HG02642 (cell line): ENCODE measurements around the gene PCDHGA4.
"Not testable (repeated sequence)": the region's sequence is repeated elsewhere in the genome, so short reads cannot be mapped to it uniquely, and the experiment has no call there.

ENCODE experiments used
- ATAC-seq: cut with Tn5 transposase; IDR thresholded peaks from one replicate; pipeline ENCODE4 v1.9.1; 2021; ENCODE audit warnings: mild to moderate bottlenecking; ENCODE audit not compliant: unreplicated experiment, poor library complexity

The PCDHGA4 gene

DNA sequence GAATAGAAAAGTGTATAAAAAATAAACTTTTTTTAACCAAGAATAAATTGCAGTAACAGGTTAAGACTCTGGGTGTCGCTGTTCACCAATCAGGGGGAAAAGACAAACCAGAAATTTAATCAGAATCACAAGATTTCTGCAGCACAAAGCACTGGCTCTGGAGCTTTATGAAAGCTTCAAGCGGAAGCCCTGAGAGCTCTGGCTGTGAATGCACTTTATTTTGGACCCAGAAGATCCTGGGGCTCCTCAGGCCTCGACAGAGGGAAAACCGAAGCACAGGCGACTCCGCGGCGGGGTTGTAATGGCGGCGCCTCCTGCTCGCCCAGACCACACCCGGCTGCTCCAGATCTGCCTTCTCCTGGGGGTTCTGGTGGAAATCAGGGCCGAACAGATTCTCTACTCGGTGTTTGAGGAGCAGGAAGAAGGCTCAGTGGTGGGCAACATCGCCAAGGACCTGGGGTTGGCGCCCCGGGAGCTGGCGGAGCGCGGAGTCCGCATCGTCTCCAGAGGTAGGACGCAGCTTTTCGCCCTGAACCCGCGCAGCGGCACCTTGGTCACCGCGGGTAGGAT is at the start of gene PCDHGA4:
PCDHGA4 (plus strand) TSS at position 122 of the 570 bp plus-strand sequence; CDS start at position 209, 87 bp downstream.
- no peak for ATAC-seq

DNA sequence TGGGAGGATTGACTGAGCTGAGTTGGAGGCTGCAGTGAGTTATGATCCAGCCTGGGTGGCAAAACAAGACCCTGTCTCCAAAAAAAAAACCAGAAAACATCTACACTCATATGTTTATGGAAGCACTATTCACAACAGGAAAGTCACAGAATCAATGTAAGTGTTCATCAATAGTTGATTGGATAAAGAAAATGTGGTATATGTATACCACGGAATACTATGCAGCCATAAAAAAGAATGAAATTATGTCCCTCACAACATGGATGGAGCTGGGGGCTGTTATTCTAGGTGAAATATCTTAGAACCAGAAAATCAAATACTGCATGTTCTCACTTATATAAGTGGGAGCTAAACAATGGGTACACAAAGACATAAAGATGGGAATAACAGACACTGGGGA is 48.2 kb upstream of the PCDHGA4 start:
- no peak for ATAC-seq

DNA sequence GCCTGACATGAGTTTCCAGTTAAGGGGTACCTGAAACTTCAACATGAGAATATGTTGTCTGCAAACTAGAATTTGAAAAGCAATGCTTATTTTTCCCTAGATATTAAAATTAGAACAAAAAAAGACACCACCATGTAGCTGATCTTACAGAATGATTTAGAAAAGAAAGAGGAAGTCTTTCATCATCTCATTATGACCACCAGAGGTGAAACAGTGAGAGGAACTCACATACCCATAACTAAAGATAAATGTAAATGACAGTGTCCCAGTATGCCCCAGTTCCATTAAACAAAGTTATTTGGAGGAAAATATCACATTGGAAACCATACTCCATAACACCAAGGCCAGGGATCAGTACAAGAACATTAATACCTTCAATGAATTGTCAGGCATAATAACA is 41.1 kb upstream of the PCDHGA4 start:
- no peak for ATAC-seq

DNA sequence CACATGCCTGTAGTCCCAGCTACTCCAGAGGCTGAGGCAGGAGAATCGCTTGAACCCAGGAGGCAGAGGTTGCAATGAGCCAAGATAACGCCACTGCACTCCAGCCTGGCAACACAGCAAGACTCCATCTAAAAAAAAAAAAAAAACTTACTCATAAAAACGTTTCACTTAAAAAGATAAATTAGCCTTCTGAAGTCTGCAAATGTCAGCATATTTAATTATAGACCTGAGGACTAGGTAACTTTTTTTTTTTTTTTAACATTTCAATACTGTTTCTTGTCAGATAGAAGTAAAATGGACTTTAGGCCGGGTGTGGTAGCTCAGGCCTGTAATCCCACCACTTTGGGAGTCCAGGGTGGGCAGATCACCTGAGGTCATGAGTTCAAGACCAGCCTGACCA is 37.9 kb upstream of the PCDHGA4 start:
- ATAC-seq, result not testable (repeated sequence)

DNA sequence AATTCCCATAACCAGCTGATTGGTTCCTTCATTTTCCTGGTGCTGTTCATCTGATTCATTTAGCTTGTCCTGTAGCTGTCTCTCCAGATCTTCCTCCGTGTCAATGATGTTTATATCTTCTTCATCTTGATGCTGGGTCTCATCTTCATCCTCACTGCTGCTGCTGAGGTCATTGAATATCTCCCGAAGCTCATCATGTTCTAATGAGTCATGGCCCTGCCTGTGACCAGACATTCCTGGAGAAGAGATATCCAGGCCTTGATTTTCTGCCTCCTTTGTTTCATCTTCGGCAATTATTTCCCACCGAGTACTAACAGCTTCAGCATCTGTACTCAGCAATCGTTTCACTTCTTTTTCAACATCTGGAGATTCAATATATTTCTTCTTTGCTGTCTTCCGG is 35.6 kb upstream of the PCDHGA4 start:
- no peak for ATAC-seq

DNA sequence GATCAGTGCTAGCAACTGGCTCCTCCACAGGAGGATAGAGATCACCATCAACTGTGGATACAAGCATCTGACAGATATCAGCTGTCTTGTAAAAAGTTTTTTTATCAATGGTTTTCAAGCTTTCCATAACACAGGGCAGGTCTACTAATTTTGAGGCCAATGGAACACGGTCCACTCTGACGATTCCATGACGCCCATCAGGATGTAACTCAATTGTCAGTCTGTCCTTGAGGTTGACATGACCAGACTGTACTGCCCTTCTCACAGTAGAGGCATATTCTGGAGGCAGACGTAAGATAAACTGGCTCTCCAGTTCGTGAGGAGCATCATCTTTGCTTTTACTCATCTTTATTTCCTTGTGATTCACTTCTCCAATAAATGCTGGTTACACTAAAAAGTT is 35.1 kb upstream of the PCDHGA4 start:
- no peak for ATAC-seq

DNA sequence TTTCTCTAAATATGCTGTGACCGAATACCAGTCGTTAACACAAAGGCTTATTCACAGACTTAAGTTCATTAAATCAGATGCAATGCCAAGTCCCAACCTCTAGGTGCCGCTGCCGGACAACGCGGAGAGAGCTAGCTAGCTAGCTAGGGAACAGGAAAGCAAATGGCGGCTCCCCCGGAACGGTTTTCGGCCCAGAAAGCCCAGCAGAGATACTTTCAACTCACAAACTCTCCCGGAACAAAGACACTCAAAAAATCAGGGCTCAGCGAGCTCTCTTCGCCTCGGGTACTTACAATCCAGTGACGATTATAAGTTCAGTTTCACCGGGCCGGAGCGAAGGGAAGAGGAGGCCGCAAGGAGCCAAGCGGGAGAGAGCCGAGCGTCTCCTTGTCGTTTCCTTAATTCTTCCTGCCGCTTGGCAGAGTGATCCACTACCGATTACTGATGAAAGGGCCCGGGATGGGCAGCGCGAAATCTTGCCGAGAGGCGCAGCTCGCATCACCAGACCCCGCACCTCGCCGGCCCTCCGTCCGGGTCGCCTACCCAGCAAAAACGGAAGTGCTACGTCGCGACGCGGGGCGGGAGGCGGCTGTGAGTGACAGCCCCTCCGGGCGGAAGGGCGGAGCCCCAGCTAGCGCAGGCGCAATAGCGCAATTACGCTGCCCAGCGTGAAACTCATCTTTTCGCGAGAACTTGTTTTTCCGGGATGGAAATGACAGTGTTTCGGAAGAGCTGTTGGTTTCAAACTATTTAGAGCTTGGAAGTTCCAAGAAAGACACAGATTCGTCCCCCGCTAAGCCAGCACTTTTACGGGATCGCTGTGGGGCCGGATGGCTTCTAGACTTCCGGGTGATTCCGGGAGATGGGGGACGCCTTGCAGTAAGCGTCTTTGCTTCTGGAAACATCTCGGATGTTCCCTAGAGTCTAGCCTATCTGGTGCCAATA is 34.3 kb upstream of the PCDHGA4 start, which contains the start of gene TAF7:
TAF7 (minus strand) TSS at position 560 of the 945 bp plus-strand sequence. CDS start 740 bp downstream, outside the sequence.
- peak; percentile 97 for ATAC-seq

DNA sequence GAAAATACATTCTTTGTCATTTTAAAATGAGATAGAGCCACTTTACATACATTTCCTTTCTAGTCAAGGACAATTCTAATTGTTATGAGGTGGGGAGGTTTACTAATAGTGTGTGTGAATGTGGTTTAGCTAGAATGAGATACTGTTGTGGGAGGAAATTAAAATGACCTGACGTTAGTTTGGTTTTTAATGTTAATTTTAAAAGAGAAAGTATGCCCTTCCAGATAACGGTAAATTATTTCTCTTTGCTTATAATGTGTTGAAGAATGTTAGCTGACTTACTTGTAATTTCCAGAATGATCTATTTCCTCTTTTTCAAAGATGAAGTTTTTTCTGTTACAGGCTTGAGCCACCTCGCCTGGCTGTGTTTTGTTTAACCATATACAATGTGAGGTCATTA is 32.6 kb upstream of the PCDHGA4 start:
- no peak for ATAC-seq

DNA sequence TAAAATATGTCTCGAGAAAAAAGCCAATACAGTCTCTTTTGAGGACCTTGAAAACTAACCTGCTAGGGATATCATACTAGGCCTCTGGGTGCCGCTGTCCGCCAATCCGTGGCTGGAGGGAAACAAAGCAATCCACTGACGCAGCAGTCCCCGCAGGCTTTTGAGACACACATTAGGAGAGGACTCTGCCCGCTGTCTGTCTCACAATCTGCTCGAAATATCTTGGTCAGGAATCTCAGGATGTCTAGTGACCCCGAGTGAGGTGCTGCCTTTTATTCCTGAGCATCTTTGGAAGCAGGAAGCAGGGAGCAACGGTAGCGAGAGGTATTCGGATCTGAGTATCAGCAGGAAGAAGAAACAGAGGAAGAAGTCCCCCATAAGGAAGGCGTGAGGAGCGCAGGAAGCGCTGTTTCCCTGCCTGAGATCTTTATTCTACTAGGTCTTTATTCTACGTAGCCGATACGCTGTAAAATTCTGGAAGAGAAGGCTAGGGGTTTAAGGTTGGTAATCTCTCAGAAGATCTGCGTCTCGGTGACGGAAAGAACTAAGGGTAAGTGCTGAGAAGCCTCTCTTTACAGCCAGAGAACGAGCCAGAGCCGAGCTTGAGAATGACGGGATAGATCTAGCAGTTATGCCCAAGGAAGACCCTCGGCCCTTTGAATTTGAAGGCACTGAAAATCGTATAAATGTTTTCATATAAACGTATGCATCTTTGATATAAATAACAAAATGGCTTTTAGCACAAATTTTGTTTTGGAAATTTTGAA is 28.6 kb upstream of the PCDHGA4 start:
- peak; percentile 78 for ATAC-seq

DNA sequence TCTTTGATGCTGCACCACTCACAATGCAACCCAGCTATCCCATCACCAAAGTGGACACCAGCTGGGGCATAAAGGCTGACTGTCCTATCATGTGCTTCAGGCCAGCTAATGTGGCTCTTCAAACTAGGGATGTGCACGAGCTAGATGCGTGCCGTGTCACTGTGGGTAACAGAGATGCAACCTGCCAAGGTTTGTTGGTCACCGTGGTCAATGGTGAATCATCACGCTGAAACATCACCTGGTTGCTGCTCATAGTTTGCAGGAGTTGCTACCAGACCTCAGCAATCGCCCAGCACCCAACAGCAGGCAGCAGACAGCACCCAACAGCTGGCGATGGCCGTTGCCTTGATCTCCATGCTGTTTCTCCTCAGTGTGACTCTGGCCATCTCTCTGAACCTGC is 26.6 kb upstream of the PCDHGA4 start:
- ATAC-seq, result no peak

DNA sequence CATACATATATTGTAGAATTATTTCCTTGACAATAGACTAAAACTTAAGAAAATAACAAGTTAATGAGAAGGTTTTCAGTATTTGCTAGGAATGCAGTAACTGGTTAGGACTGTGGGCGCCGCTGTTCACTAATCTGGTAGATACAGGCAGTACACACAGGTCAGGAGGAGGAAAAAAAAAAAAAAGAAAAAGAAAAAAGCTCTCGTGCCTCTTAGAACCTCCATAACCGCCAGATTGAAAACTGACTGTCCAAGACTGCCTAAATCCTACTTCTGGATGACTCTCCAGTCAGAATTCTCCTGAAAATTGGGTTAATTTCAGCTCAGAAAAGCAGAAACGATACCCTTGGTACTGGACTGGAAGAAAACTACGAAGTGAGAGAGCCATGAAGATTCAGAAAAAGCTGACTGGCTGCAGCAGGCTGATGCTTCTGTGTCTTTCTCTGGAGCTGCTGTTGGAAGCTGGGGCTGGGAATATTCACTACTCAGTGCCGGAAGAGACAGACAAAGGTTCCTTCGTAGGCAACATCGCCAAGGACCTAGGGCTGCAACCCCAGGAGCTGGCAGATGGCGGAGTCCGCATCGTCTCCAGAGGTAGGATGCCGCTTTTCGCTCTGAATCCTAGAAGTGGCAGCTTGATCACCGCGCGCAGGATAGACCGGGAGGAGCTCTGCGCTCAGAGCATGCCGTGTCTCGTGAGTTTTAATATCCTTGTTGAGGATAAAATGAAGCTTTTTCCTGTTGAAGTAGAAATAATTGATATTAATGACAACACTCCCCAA is 24.3 kb upstream of the PCDHGA4 start, which contains the start of gene PCDHGA1:
PCDHGA1 (plus strand) TSS at position 216 of the 782 bp plus-strand sequence.
- ATAC-seq, result peak; percentile 42

DNA sequence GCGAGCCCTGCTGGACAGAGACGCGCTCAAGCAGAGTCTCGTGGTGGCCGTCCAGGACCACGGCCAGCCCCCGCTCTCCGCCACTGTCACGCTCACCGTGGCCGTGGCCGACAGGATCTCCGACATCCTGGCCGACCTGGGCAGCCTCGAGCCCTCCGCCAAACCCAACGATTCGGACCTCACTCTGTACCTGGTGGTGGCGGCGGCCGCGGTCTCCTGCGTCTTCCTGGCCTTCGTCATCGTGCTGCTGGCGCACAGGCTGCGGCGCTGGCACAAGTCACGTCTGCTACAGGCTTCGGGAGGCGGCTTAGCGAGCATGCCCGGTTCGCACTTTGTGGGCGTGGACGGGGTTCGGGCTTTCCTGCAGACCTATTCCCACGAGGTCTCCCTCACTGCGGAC is 22.2 kb upstream of the PCDHGA4 start:
- not testable (repeated sequence) for ATAC-seq

DNA sequence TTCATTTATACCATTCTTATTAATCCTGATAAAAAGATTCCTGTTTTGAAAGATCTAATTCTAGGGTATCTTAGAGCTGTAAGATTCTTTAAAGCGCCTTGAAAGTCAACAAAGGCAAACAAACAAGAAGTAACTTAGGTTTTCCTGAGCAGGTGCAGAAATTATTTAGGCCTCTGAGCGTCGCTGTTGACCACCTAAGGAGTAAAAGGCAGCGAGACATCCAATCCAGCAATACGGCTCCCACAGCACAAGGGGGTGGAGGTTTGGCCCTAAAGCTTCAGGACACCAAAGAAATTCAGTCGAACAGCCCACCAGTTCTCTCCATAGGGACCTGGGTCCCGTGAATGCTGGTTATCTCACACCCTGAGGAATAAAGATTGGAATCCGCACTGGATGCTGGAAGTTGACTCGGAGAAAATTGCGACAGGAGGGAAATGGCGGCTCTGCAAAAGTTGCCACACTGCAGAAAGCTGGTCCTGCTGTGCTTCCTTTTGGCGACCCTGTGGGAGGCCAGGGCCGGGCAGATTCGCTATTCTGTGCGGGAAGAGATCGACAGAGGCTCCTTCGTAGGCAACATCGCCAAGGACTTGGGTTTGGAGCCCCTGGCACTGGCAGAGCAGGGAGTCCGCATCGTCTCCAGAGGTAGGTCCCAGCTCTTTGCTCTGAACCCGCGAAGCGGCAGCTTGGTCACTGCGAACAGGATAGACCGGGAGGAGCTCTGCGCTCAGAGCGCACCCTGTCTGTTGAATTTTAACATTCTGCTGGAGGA is 16.1 kb upstream of the PCDHGA4 start, which contains the start of gene PCDHGA2:
PCDHGA2 (plus strand) TSS at position 223 of the 769 bp plus-strand sequence.
- ATAC-seq, result no peak

DNA sequence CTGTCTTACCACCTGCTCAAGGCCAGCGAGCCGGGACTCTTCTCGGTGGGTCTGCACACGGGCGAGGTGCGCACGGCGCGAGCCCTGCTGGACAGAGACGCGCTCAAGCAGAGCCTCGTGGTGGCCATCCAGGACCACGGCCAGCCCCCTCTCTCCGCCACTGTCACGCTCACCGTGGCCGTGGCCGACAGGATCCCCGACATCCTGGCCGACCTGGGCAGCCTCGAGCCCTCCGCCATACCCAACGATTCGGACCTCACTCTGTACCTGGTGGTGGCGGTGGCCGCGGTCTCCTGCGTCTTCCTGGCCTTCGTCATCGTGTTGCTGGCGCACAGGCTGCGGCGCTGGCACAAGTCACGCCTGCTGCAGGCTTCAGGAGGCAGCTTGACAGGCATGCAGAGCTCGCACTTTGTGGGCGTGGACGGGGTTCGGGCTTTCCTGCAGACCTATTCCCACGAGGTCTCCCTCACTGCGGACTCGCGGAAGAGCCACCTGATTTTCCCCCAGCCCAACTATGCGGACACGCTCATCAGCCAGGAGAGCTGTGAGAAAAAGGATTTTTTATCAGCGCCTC is 14.0 kb upstream of the PCDHGA4 start:
- ATAC-seq, result not testable (repeated sequence)

DNA sequence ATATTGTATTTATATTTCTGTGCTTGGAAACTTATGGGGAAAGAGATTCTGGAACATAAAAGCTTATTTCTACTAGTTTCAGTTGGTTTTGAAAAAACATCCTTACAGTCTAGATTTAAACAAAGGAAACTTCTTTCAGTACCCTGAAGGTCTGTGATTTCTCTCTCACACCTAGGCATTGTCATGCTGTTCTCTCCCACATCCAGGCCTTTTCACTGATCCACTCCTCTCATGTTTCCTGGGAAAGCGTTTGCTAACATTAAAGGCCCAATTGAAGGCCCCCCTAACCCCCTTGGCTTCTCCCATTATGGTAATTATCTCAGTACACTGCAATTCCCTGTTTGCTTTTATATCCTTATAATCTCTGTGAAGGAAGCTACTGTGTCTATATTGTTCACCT is 12.0 kb upstream of the PCDHGA4 start:
- no peak for ATAC-seq

DNA sequence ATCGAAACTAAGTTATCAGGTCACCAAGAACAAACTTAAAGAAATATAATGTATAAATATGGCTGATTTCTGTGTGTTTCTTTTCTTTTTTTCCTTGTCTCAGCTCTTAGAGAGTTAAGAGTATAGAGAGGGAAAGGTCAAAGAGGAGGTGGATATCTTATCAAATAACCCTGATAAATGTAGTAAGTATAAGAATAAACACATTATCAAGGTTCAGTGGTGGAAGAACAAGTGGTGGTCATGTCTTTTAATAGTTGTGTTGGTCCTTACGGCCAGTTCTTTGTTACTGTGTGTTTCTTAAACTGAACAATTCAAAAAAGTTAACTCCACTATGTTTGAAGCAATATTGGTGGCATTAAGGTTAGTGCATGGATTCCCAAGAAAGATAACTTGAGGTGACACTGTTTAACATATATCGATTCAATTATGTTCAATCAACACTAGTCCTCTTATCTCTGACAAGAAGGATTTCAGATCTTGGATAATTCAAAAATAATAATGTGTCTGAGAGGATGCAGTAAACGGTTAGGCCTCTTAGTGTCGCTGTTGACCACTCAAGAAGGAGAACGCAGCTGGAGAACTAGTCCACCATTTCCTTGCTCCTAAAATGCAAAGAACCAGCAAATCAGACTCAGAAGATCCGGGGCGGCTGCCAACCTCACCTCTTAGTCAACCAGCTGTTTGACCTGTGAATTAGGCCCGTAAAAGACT is 11.4 kb upstream of the PCDHGA4 start, which contains the start of gene PCDHGA3:
PCDHGA3 (plus strand) TSS at position 588 of the 711 bp plus-strand sequence. CDS start 205 bp downstream, outside the sequence.
- no peak for ATAC-seq

DNA sequence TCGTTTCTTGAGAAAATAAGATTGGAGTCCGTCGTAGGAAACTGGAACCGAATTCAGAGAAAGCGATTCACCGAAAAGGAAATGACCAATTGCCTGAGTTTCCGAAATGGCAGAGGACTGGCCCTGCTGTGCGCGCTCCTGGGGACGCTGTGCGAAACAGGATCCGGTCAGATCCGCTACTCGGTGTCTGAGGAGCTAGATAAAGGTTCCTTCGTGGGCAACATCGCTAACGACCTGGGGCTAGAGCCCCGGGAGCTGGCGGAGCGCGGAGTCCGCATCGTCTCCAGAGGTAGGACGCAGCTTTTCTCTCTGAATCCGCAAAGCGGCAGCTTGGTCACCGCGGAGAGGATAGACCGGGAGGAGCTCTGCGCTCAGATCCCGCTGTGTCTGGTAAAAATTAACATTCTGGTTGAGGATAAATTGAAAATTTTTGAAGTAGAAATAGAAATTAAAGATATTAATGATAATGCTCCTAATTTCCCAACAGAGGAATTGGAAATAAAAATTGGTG is 10.8 kb upstream of the PCDHGA4 start:
- ATAC-seq, result no peak

DNA sequence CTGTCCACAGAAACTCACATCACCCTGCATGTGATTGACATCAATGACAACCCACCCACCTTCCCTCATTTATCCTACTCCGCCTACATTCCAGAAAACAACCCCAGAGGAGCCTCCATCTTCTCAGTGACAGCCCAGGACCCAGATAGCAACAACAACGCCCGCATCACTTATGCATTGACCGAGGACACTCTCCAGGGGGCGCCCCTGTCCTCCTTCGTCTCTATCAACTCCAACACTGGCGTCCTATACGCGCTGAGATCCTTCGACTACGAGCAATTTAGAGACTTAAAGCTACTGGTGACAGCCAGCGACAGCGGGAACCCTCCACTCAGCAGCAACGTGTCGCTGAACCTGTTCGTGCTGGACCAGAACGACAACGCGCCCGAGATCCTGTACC is 9.5 kb upstream of the PCDHGA4 start:
- ATAC-seq, result no peak
